Measurements from ENCODE around the gene RABGAP1.
A peak's percentile ranks its signal among the peaks of the same experiment; 100 is the strongest.

The RABGAP1 gene

GRCh38 chr9:123033864-123034601 is 93.2 kb downstream of the RABGAP1 start:
- H3K4me1 ChIP-seq (ENCODE audit: control insufficient read depth, insufficient read depth, low read length): peaks cover 5% of the 10 kb centered on the region
- no peak overlapping the region for H3K27ac ChIP-seq (ENCODE audit: low read length)

GRCh38 chr9:123034881-123035510 is 94.2 kb downstream of the RABGAP1 start:
- H3K9ac ChIP-seq (ENCODE audit: low read length in 2 of 2): no peak overlapping the region
- peaks cover 0 to 5% of the 10 kb centered on the region in 2 donors for H3K36me3 ChIP-seq (ENCODE audit: control insufficient read depth in 2 of 2, insufficient read depth in 2 of 2, low read length in 2 of 2)
- H3K9me3 ChIP-seq (ENCODE audit: control insufficient read depth in 2 of 2, low read length in 2 of 2): no peaks in the 10 kb centered on the region
- H3K27ac ChIP-seq (ENCODE audit: low read length): no peak overlapping the region
- peaks cover 5% of the 10 kb centered on the region for H3K4me1 ChIP-seq (ENCODE audit: control insufficient read depth, insufficient read depth, low read length)
- H3K27me3 ChIP-seq (ENCODE audit: control insufficient read depth in 1 of 2, insufficient read depth in 2 of 2, low read length in 2 of 2): no peaks in the 10 kb centered on the region
- H3K4me3 ChIP-seq (ENCODE audit: low read length in 2 of 2): peak overlapping the region in 1 of 2 donors; percentile 50

More at GRCh38 chr9:123033864-123034601, 93.2 kb downstream of the RABGAP1 start:
- Histone ChIP-seq H3K27me3 (ENCODE audit: control insufficient read depth in 1 of 2, insufficient read depth in 2 of 2, low read length in 2 of 2) (no peaks in the 10 kb centered on the region), H3K36me3 (ENCODE audit: control insufficient read depth in 2 of 2, insufficient read depth in 2 of 2, low read length in 2 of 2) (peaks cover 4 to 9% of the 10 kb centered on the region in 2 donors), H3K9me3 (ENCODE audit: control insufficient read depth in 2 of 2, low read length in 2 of 2) (no peaks in the 10 kb centered on the region), H3K9ac (ENCODE audit: low read length in 2 of 2) (no peak overlapping the region), H3K4me3 (ENCODE audit: low read length in 2 of 2) (peak overlapping the region in 1 of 2 donors; percentile 50)

- H3K4me1 ChIP-seq (ENCODE audit: control insufficient read depth, insufficient read depth, low read length): peaks cover 5% of the 10 kb centered on the region
- peaks cover 0 to 5% of the 10 kb centered on the region in 2 donors for H3K36me3 ChIP-seq (ENCODE audit: control insufficient read depth in 2 of 2, insufficient read depth in 2 of 2, low read length in 2 of 2)
- no peaks in the 10 kb centered on the region for H3K27me3 ChIP-seq (ENCODE audit: control insufficient read depth in 1 of 2, insufficient read depth in 2 of 2, low read length in 2 of 2)
- no peak overlapping the region for H3K4me3 ChIP-seq (ENCODE audit: low read length in 2 of 2)
- H3K9ac ChIP-seq (ENCODE audit: low read length in 2 of 2): no peak overlapping the region
- no peak overlapping the region for H3K27ac ChIP-seq (ENCODE audit: low read length)
- no peaks in the 10 kb centered on the region for H3K9me3 ChIP-seq (ENCODE audit: control insufficient read depth in 2 of 2, low read length in 2 of 2)
These were observed 95.0 kb downstream of the RABGAP1 start for GRCh38 chr9:123035791-123036190.

- Histone ChIP-seq H3K4me1 (ENCODE audit: control insufficient read depth, insufficient read depth, low read length) (peaks cover 5% of the 10 kb centered on the region), H3K9me3 (ENCODE audit: control insufficient read depth in 2 of 2, low read length in 2 of 2) (no peaks in the 10 kb centered on the region), H3K4me3 (ENCODE audit: low read length in 2 of 2) (no peak overlapping the region), H3K27me3 (ENCODE audit: control insufficient read depth in 1 of 2, insufficient read depth in 2 of 2, low read length in 2 of 2) (no peaks in the 10 kb centered on the region), H3K27ac (ENCODE audit: low read length) (no peak overlapping the region), H3K36me3 (ENCODE audit: control insufficient read depth in 2 of 2, insufficient read depth in 2 of 2, low read length in 2 of 2) (peaks cover 0 to 7% of the 10 kb centered on the region in 2 donors), H3K9ac (ENCODE audit: low read length in 2 of 2) (no peak overlapping the region)
These were observed 96.2 kb downstream of the RABGAP1 start for GRCh38 chr9:123036893-123037545.

GRCh38 chr9:123039617-123040219 is 98.9 kb downstream of the RABGAP1 start:
- Histone ChIP-seq H3K27ac (ENCODE audit: low read length) (no peak overlapping the region), H3K27me3 (ENCODE audit: control insufficient read depth in 1 of 2, insufficient read depth in 2 of 2, low read length in 2 of 2) (no peaks in the 10 kb centered on the region), H3K36me3 (ENCODE audit: control insufficient read depth in 2 of 2, insufficient read depth in 2 of 2, low read length in 2 of 2) (peaks cover 0 to 9% of the 10 kb centered on the region in 2 donors), H3K4me3 (ENCODE audit: low read length in 2 of 2) (no peak overlapping the region), H3K9ac (ENCODE audit: low read length in 2 of 2) (no peak overlapping the region), H3K4me1 (ENCODE audit: control insufficient read depth, insufficient read depth, low read length) (peaks cover 3% of the 10 kb centered on the region), H3K9me3 (ENCODE audit: control insufficient read depth in 2 of 2, low read length in 2 of 2) (no peaks in the 10 kb centered on the region)

DNA sequence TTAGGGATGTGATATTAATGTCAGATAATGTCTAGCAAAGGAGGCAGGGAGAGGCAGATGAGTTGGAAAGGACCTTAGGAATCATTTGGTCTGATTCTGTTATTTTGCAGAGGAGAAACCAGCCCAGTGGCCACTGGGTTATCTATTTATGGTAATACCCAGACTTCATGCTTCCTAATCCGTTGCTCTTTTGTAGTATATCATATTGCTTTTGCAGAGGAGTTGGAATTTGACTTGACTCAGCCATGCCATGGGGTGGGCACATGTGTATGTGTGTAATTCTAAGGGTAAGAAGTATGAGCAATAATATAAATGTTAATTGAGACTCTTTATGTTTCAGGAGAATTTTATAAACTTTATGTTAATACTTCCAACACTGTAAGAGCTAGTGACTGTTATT is 100.0 kb downstream of the RABGAP1 start:
- H3K36me3 ChIP-seq (ENCODE audit: control insufficient read depth in 2 of 2, insufficient read depth in 2 of 2, low read length in 2 of 2): peaks cover 0 to 9% of the 10 kb centered on the region in 2 donors
- H3K27me3 ChIP-seq (ENCODE audit: control insufficient read depth in 1 of 2, insufficient read depth in 2 of 2, low read length in 2 of 2): no peaks in the 10 kb centered on the region
- H3K27ac ChIP-seq (ENCODE audit: low read length): no peak overlapping the region
- H3K4me1 ChIP-seq (ENCODE audit: control insufficient read depth, insufficient read depth, low read length): no peaks in the 10 kb centered on the region
- H3K9me3 ChIP-seq (ENCODE audit: control insufficient read depth in 2 of 2, low read length in 2 of 2): no peaks in the 10 kb centered on the region
- H3K9ac ChIP-seq (ENCODE audit: low read length in 2 of 2): no peak overlapping the region
- no peak overlapping the region for H3K4me3 ChIP-seq (ENCODE audit: low read length in 2 of 2)

DNA sequence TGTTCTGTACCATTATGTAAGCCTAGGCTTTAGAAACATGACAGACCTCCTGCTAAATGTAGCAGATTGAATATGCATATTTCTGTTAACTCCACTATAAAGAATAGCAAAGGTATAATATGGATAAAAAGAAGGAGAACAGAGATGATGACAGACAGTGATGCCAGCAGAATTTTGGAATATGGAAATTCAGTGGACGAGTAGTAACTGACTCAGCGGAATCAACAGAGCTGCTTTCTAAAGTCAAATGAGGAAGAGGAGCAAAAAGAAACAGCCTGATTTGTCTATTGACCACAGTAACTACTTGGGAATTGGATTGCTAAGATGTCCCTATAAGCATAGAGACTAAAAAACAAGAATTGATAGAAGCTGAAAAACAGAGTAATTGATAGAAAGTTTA is 100.7 kb downstream of the RABGAP1 start:
- Histone ChIP-seq H3K9ac (ENCODE audit: low read length in 2 of 2) (no peak overlapping the region), H3K27me3 (ENCODE audit: control insufficient read depth in 1 of 2, insufficient read depth in 2 of 2, low read length in 2 of 2) (no peaks in the 10 kb centered on the region), H3K9me3 (ENCODE audit: control insufficient read depth in 2 of 2, low read length in 2 of 2) (no peaks in the 10 kb centered on the region), H3K27ac (ENCODE audit: low read length) (no peak overlapping the region), H3K4me3 (ENCODE audit: low read length in 2 of 2) (no peak overlapping the region), H3K36me3 (ENCODE audit: control insufficient read depth in 2 of 2, insufficient read depth in 2 of 2, low read length in 2 of 2) (peaks cover 0 to 9% of the 10 kb centered on the region in 2 donors), H3K4me1 (ENCODE audit: control insufficient read depth, insufficient read depth, low read length) (no peaks in the 10 kb centered on the region)

GRCh38 chr9:123043081-123043939 is 102.5 kb downstream of the RABGAP1 start:
- Histone ChIP-seq H3K4me3 (ENCODE audit: low read length in 2 of 2) (no peak overlapping the region), H3K27ac (ENCODE audit: low read length) (no peak overlapping the region), H3K36me3 (ENCODE audit: control insufficient read depth in 2 of 2, insufficient read depth in 2 of 2, low read length in 2 of 2) (peaks cover 0 to 9% of the 10 kb centered on the region in 2 donors), H3K9me3 (ENCODE audit: control insufficient read depth in 2 of 2, low read length in 2 of 2) (no peaks in the 10 kb centered on the region), H3K9ac (ENCODE audit: low read length in 2 of 2) (no peak overlapping the region), H3K27me3 (ENCODE audit: control insufficient read depth in 1 of 2, insufficient read depth in 2 of 2, low read length in 2 of 2) (no peaks in the 10 kb centered on the region), H3K4me1 (ENCODE audit: control insufficient read depth, insufficient read depth, low read length) (no peaks in the 10 kb centered on the region)

DNA sequence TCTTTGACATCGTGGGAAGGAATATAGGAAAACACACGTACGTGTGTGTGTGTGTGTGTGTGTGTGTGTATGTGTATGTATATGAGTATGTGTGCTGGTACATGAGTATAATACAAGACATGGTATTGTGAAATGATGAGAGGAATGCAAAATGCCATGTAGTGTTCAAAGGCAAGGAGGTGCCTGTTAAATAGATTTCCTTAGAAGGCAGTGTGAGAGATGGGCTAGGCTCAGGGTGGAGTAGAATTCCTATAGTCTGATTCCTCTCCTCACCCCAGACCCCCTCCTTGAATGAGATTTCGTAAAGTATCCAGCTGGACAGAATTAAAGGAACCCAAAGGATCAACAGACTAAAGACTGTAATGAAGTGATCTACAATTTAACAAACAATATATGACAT is 103.8 kb downstream of the RABGAP1 start:
- Histone ChIP-seq H3K4me1 (ENCODE audit: control insufficient read depth, insufficient read depth, low read length) (no peaks in the 10 kb centered on the region), H3K27me3 (ENCODE audit: control insufficient read depth in 1 of 2, insufficient read depth in 2 of 2, low read length in 2 of 2) (no peaks in the 10 kb centered on the region), H3K9ac (ENCODE audit: low read length in 2 of 2) (no peak overlapping the region), H3K9me3 (ENCODE audit: control insufficient read depth in 2 of 2, low read length in 2 of 2) (no peaks in the 10 kb centered on the region), H3K27ac (ENCODE audit: low read length) (peak overlapping the region; percentile 1), H3K36me3 (ENCODE audit: control insufficient read depth in 2 of 2, insufficient read depth in 2 of 2, low read length in 2 of 2) (peaks cover 0 to 9% of the 10 kb centered on the region in 2 donors), H3K4me3 (ENCODE audit: low read length in 2 of 2) (no peak overlapping the region)

Measured in stomach smooth muscle (tissue), 2 donors.